HG02840 (cell line): Measurements from ENCODE around the gene TMED6.
A peak's percentile ranks its signal among the peaks of the same experiment; 100 is the strongest.

Experiments
- ATAC-seq: cut with Tn5 transposase; IDR thresholded peaks from one replicate; pipeline ENCODE4 v1.9.1; 2021; ENCODE audit warnings: mild to moderate bottlenecking, moderate library complexity, moderate number of reproducible peaks; ENCODE audit not compliant: unreplicated experiment, low FRiP score

The TMED6 gene

DNA sequence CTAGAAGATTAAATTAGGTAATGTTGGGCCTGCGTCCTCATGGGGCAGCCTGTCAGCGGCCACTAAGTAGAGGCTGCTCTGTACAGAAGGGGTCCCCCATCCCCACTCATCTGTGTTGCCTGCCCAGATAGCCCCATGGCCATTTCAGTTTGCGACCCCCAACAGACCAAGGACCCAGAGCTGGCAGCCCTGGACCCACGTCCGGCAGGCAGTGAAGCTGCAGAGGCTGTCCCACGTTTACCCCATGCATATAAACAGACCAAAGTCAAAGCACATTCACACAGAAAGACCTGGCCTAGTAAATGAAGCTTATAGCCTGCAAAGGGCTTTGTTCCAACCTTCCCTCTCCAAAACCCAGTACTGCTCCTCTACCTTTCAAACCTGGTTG is 25.8 kb downstream of the TMED6 start:
- no peak for ATAC-seq

DNA sequence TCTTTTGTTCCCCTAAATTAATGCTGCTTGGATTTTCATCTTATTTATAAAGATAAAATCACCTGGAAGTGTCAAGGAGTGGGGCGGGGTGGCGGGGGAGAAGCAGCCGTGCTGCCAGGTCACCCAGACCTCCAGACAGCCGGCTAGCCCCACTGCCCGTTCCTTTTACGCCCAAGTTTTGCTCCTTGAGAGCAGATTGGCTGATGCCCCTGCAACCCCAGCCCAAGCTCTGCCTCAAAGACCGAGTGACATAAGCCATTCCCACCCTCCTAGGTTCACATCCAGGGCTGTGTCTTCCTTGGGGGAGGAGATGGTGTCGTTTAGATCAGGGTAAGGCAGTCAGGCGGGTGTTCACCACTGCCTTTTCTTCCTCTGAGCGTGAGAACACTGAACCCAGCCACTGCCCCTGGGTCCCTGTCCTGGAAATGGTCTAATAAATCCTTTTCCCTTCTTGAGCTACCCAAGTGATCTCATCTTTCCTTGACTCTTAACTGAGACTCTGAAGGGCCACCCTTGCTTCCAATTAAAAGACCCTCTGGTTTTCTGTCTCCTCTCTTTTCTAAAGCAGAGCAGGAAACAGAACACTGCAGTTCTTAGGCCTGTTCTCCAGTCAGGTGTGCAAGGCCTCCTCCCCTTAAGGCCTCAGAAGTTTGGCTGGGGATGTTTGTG is 26.9 kb downstream of the TMED6 start:
- ATAC-seq: no peak

DNA sequence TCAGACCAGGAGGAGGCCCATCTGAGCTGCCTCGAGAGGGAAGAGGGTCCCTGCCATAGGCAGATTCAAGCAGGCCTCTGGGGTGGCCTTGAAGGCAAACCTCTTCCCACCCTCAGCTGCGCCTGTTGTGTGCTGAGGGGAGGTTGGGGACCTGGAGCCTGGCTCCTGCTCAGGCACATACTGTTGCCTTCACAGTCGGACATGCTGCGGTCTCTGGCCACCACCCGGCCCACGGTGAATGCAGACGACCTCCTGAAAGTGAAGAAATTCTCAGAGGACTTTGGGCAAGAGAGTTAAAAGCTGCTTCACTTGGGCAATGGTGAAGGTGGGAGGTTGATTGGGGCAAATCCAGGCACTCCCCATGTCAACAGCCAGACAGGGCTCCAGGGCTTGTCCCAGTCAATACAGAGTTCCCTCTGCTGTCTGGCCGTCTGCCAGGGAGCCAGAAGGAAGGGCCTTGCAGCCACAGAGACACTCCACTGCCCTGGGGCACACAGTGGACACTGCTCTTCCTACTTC is 27.5 kb downstream of the TMED6 start:
- ATAC-seq: no peak

DNA sequence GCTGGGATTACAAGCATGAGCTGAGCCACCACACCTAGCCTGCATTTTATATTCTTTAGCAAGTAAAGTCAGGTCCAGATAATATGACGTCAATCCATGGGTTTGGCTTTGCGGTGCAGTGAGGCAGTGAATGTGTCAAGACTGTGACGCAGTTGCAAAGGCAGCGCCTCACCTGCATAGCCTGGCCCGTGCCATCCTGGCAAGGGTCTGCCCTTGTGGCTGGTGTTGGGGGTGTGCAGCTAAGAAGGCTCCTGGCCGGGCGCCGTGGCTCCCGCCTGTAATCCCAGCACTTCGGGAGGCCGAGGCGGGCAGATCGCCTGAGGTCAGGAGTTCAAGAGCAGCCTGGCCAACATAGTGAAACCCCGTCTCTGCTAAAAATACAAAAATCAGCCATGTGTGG is 28.2 kb downstream of the TMED6 start:
- no peak for ATAC-seq

DNA sequence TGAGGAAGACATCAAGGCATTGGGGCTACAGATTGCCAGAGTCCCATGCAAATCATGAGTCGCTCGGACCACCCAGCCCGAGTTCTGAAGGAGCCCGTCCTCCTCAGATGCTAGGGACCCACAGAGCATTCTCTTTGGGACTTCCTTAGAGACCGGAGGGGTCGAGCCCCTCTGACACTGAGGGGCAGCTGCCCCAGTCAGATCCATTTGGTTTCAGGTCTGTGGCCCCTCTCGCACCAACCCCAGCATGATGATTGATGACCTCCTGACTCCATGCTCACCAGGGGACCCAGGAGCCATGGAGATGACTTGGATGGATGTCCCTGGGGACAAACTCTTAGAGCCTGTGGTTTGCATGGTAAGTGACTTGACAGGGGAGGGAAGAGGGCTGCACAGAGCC is 29.2 kb downstream of the TMED6 start:
- no peak for ATAC-seq

DNA sequence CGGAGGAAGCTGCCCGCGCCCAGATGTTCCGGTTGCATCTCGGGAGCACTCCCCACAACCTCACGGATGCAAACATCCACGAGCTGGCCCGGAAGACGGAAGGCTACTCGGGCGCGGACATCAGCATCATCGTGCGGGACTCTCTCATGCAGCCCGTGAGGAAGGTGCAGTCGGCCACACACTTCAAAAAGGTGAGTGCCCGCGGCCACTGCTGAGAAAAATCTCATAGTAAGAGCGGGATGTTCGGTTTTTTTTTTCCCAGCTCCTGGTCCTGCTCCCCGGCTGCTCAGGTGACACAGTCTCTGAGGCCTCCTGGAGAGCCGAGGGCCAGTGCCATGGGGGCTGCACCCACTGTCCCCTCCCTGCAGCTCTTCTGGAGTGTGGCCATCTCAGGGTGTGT is 30.5 kb downstream of the TMED6 start:
- ATAC-seq: no peak

DNA sequence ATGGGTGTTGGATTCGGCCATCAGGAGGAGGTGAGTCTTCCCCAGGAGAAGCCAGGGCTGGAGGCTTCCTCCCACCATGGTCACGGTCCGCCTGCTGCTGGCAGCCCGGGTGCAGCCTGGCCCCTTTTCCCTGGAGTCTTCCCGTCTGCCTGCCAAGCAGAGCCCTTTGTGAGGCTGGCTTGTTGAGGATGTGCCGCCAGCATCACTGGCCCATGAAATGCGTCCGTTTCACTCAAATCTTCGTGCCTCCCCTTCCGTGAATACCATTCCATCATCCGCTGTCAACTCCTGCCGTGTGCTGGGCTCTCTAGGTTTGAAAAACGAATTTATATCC is 30.9 kb downstream of the TMED6 start:
- ATAC-seq: no peak

DNA sequence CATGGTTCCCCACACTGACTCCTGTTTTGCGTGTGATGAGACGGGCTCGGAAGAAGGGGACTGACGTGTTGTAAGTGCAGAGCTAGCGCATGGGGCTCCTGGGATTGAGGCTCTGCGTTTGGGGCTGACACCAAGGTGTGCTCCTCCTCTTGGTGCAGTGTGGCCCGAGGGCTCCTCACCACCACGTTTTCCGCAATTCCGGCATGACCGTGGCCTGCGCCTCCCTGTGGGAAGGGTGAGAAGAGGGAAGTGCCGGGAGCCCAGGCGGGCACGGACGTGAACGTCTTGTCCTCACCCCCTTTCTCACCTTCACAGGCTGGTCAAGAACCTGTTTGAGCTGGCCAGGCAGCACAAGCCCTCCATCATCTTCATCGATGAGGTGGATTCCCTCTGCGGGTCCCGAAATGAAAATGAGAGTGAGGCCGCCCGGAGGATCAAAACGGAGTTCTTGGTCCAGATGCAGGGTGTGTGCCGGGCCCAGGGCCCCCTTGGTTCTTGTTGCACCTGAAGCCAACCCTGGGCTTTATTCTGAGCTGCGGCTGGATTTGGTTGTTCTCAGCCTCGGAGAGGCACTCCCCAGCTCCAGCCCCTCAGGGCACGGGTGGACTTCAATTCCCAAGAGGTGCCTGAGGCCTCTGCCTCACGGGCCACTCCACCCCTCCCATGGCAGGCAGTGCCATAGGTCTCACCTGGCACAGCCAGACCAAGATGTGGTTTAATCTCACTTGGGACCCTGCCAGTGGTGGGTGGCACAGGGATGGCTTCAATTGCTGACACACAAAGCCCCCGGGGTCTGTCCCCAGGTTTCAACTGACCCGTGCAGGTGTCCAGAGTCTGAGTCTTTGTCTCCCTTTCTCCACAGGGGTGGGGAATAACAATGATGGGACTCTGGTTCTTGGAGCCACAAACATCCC is 31.5 kb downstream of the TMED6 start:
- ATAC-seq: no peak

DNA sequence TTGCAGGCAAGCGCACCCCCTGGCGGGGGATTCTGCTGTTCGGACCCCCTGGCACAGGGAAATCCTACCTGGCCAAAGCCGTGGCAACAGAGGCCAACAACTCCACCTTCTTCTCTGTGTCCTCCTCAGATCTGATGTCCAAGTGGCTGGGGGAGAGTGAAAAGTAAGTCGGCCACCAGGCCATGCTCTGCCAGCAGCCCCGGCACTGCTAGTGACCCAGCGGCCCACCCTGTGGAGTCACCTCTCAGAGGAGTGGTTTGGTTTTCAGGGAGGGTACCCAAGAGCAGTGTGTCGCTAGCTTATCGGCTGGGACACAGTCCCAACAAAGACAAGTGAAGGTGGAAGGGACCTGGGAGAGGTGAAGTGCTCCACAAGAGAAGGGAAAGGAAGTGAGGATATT is 32.2 kb downstream of the TMED6 start:
- no peak for ATAC-seq

DNA sequence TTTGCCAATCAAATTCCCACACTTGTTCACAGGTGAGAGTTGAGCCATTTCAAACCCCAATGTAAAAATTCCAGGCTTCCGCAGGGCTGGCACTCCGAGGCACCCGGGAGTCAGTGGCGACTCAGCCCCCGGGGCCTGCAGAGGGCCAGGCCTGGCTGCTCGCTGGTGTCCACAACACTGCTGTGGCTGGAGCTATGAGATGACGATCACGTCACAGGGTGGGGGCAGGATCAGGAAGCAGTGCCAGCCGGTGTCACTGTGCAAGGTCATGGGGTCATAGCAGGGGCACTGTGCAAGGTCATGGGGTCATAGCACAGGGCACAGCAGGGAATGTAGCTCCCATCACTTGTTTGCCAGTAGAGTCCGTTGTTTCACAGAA is 32.7 kb downstream of the TMED6 start:
- no peak for ATAC-seq

DNA sequence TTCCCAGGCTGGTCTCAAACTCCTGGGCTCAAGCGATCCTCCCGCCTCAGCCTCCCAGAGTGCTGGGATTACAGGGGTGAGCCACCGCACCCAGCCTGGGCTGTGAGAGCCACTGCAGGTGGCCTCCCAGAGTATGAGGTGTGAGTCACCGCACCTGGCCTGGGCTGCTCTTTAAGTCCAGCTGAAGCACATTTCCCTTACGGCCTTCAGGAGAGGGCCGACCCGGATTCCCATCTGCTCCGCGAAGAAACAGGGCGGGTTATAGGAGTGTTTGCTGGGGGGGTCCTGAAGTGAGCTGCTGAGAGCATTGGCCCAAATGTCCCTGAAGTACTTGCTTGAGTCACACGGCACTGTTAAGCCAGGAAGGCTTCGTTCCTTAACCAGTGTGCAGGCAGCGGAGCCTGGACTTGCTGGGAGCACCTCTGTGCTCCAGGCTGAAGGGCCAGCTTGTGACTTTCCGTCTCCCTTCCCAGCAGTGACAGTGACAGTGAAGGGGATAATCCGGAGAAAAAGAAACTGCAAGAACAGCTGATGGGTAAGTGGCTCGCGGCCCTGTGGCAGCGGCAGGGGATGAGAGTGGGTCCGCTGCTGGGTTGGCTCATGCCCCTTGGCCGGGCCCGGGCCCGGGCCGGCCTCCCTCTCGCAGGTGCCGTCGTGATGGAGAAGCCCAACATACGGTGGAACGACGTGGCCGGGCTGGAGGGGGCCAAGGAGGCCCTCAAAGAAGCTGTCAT is 33.2 kb downstream of the TMED6 start:
- ATAC-seq: no peak

DNA sequence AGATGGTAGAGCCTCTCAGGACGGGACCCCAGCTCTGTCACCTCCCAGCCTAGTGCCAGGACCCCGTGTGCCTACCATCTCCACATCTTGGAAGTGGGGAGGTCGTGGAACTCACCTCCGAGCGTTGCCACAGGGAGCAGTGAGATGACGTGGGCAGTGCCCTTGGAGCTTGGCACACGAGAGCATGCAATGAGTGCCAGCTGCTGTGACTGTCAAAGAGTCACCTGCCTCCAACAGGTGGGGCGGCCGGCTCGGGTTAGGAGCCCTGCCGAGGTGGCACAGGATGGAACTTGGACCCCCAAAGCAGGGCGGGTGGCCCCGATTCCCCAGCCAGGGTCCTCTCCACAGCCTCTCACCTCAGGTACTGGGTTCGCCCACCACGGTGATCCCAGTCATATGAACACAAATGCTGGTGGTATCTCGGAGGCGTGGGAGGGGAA is 35.0 kb downstream of the TMED6 start:
- no peak for ATAC-seq

DNA sequence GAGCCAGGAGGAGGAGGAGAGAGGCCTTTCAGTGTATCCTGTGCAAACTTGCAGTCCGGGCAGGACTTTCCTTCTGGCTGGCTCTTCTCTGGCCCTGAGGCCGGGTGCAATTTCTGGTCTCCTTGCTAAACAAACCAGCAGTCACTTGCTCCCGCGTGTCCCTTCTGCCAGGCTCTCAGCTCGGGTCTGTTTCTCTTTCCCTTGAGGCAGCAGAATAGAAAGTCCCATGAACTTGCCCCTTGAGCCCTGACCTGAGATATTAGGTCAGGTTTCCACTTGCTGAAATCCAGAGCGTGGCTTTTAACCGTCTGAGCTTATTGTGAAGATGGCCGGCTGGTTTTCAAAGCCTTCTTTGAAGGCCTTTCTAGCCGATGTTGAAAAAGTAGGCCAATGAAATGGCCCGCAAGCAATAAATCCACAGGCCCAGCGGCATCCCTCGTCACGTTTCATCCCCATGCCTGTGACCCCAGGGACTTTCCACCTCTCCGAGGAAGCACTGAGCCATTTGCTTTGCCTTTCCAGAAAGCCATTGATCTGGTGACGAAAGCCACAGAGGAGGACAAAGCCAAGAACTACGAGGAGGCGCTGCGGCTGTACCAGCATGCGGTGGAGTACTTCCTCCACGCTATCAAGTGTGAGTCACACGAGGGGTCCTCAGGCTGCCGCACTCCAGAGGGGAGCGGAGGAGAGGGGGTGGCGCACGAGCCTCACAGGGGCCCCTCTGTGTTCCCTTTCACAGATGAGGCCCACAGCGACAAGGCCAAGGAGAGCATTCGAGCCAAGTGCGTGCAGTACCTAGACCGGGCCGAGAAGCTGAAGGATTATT is 35.9 kb downstream of the TMED6 start:
- ATAC-seq: no peak

DNA sequence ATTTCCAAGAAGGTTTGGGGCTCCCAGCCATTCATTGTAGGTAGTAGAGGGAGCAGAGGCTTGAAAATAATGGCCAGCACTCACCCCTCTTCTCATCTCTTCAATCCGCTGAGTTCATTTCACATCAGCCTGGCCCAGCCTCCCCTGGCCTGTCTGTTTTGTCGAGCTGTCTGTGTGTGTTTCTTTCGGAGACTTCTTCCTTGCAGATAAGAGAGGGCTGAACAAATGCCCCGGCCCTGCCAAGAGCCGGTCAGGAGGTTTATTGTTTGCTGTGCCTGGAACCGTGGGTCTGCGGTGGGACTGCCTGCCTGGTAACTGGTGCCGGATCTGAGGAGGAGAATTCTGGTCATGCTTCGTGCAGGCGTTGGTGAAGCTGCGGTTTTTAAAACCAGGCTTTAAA is 37.1 kb downstream of the TMED6 start:
- ATAC-seq: no peak

DNA sequence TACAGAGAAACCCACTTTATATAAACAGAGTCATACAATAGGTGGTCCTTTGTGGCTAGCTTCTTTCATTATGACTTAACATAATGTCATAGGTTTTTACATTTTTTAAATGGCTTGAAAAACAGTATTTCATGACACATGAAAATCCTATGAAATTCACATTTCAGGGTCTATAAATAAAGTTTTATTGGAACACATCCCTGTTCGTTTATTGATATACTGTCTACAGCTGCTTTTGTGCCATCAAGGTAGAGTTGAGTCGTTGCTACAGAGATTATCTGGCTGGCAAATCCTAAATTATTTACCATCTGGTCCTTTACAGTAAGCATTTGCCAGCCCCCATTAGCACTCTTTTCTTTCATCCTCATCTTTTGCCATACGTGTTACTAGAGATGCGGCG is 38.1 kb downstream of the TMED6 start:
- no peak for ATAC-seq

DNA sequence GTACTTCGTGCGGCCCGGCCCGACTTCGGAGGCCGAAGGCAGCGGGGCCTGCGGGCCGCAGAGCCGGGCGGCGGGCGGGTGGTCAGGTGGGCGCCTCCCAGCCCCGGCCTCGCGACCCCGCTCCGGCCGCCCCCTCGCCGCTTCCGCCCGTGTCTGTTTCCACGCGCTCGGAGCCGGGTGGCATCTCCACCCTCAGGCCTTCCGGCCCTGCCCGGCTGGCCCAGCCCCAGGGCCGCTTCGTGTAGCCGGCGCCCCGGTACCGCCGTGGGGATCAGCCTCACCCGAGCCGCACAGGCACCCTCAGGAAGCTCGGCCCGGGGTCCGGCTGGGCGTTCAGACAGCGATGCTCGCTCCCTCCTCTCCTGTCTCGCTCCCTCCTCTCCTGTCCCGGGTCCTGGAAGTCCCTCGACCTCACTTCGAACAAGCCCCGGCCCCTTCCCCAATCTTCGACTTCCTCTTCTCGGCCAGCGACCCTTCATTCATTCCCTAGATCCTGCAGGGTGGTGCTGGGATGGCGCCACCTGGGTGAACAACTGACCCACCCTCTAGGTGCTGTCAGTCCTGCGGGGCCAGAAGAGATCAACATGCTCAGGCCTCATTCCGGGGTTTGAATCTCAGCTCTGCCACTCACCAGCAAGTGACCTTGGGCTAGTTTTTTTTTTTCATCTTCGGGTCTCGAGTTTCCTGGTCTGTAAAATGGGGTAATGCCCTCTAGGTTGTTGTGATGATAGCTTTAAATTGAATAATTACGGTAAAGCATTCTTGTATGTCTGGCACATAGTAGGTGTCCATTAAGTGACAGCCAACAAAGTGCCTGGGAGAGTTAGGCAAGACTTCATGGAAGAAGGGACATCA is 39.8 kb downstream of the TMED6 start:
- peak; percentile 46 for ATAC-seq

DNA sequence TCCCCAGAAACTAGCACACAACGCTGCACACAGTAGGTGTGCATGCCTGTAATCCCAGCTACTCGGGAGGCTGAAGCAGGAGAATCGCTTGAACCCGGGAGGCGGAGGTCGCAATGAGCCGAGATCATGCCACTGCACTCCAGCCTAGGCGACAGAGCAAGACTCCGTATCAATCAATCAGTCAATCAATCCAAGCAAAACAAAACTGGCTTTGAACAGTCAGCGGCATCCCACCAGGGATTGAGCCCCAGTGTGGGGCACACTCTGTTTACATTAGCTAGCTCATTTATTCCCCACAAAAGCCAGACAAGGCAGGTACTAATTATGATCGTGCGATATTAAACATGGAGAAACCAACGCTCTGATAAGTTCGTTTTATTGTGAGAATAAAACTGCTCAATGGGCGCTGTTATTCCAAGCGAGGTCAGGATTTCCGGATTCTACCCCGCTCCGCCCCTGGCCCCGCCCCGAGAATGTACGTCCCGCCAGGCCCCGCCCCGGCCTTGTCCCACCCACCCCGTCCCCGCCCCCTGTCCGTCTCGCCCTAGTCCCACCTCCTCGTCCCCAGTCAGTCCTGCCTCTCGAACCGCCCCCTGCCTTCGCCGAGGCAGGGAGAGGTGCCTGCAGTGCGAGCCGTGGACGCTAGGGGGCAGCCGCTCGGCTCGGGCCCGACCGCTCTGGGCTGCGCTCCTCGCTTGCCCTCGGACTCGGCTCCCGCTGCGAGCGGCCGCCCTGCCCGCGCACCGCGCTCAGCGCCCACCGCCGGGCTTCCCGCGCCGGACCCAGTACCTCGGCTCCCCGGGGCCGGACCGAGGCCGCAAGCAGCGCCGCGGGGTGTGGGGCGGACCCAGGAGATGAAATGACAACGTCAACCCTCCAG is 40.7 kb downstream of the TMED6 start, which contains the start of gene VPS4A:
Gene VPS4A, plus strand, starts transcription at position 698 of the 880 bp plus-strand sequence. Its CDS starts 162 bp downstream, at position 860.
- ATAC-seq: peak; percentile 97

DNA sequence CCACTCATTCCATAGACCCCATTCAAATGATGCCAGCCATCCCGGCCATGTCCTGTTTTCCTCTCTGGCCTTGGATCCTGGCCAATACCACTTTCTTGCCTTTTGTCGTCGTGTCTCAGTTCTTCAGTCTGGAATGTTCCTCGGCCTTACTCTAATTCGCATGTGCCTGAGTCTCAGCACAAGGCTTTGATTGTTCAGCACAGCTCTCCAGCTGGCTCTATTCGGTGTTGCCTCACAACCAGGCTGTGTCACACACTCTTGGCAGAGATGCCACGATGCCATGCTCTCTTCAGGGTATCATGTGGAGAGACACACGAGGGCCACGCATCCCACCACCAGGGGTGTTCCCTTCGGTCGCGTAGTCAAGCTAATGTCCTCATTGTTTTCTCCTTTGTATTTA is 42.3 kb downstream of the TMED6 start:
- ATAC-seq: no peak
